ENCODE results near the gene LRRC8C. TPM values are rescaled to one million over a fixed set of nuclear protein-coding genes. Genes with fewer than 3 reads are reported as not detected.
A peak's percentile ranks its signal among the peaks of the same experiment; 100 is the strongest.

Gene LRRC8C
- total RNA-seq, 6 experiments from 2014 or later = 0.53 to 2.0 (median 1.2) TPM

GRCh38 chr1:89602871-89603404, 30.0 kb upstream of the LRRC8C start:
- no peaks in the 10 kb centered on the region for H3K9me3 ChIP-seq
- no peaks in the 10 kb centered on the region for H3K36me3 ChIP-seq
- intact Hi-C loops (cut with DNase I) = no loop called here
- ATAC-seq = peak in 2 of 4 donors; percentile 17 to 25
- WGBS (ENCODE audit: insufficient coverage, low coverage, low lambda C conversion rate, missing lambda C conversion rate) = 48% methylated on average over 5 of the region's 6 CpGs
- no peaks in the 10 kb centered on the region for H3K27me3 ChIP-seq
- no peak overlapping the region for H3K4me3 ChIP-seq
- no peaks in the 10 kb centered on the region for H3K4me1 ChIP-seq
- DNase-seq = no peak
- TF ChIP-seq POLR2A (IDR thresholded peaks at IDR 0.05) (no peak), CTCF (IDR thresholded peaks at IDR 0.05) (no peak)
- no peak overlapping the region for H3K27ac ChIP-seq

GRCh38 chr1:89603651-89604413, 29.1 kb upstream of the LRRC8C start:
- Histone ChIP-seq H3K27ac (no peak overlapping the region), H3K4me3 (no peak overlapping the region), H3K9me3 (no peaks in the 10 kb centered on the region), H3K36me3 (no peaks in the 10 kb centered on the region), H3K27me3 (no peaks in the 10 kb centered on the region), H3K4me1 (no peaks in the 10 kb centered on the region)
- DNase-seq (no peak), ATAC-seq (no peak)
- 69% methylated on average over 2 of the region's 4 CpGs for WGBS (ENCODE audit: insufficient coverage, low coverage, low lambda C conversion rate, missing lambda C conversion rate)
- no peak for TF ChIP-seq POLR2A (IDR thresholded peaks at IDR 0.05)
- no peak for TF ChIP-seq CTCF (IDR thresholded peaks at IDR 0.05)
- intact Hi-C loops (cut with DNase I) = no loop called here

- Histone ChIP-seq H3K4me3 (no peak overlapping the region), H3K4me1 (no peaks in the 10 kb centered on the region), H3K27me3 (no peaks in the 10 kb centered on the region), H3K36me3 (no peaks in the 10 kb centered on the region), H3K9me3 (no peaks in the 10 kb centered on the region), H3K27ac (no peak overlapping the region)
- no peak for TF ChIP-seq POLR2A (IDR thresholded peaks at IDR 0.05)
- no peak for TF ChIP-seq CTCF (IDR thresholded peaks at IDR 0.05)
- WGBS (ENCODE audit: insufficient coverage, low coverage, low lambda C conversion rate, missing lambda C conversion rate) = 91% methylated on average over 1 of the region's 3 CpGs
- ATAC-seq (no peak), DNase-seq (no peak)
- intact Hi-C loops (cut with DNase I) = no loop called here
These were observed 28.5 kb upstream of the LRRC8C start for GRCh38 chr1:89604414-89604735.

GRCh38 chr1:89605692-89606091, 27.2 kb upstream of the LRRC8C start:
- Histone ChIP-seq H3K9me3 (no peaks in the 10 kb centered on the region), H3K36me3 (no peaks in the 10 kb centered on the region), H3K27me3 (no peaks in the 10 kb centered on the region), H3K27ac (no peak overlapping the region), H3K4me3 (no peak overlapping the region), H3K4me1 (no peaks in the 10 kb centered on the region)
- DNase-seq (no peak), ATAC-seq (peak in 2 of 4 donors; percentile 9 to 10)
- intact Hi-C loops (cut with DNase I) = no loop called here
- TF ChIP-seq CTCF (IDR thresholded peaks at IDR 0.05) (no peak), POLR2A (IDR thresholded peaks at IDR 0.05) (no peak)
- no CpG with 5 or more reads among the region's 2 CpGs for WGBS (ENCODE audit: insufficient coverage, low coverage, low lambda C conversion rate, missing lambda C conversion rate)

Measured in right lobe of liver (tissue), 6 donors.